Neuronal stem cell (in vitro differentiated cells): ENCODE results near the gene PKIB.
"Not testable (repeated sequence)": the region's sequence is repeated elsewhere in the genome, so short reads cannot be mapped to it uniquely, and the experiment has no call there.

Source experiments
- DNase-seq: peaks from one replicate; pipeline ENCODE4 v3.0.0-alpha.2; 2013; ENCODE audit warnings: low spot score
- H2AFZ ChIP-seq: one replicate; pipeline ENCODE4 v1.6.1; 2013; ENCODE audit warnings: mild to moderate bottlenecking, low read length, inconsistent platforms
- H2AK5ac ChIP-seq: 2 replicates; pipeline ENCODE4 v1.6.1; 2013; ENCODE audit warnings: low read depth, mild to moderate bottlenecking, inconsistent platforms, low read length, moderate library complexity, mixed read lengths
- H2BK120ac ChIP-seq: 2 replicates; pipeline ENCODE4 v1.6.1; 2013; ENCODE audit warnings: low read depth, mild to moderate bottlenecking, inconsistent platforms, low read length, moderate library complexity, mixed read lengths
- H2BK12ac ChIP-seq: one replicate; pipeline ENCODE4 v1.6.1; 2013; ENCODE audit warnings: low read length, inconsistent platforms
- H2BK15ac ChIP-seq: 2 replicates; pipeline ENCODE4 v1.6.1; 2013; ENCODE audit warnings: mild to moderate bottlenecking, low read length, inconsistent platforms, mixed read lengths
- H2BK5ac ChIP-seq: one replicate; pipeline ENCODE4 v1.6.1; 2013; ENCODE audit warnings: inconsistent platforms, mild to moderate bottlenecking, low read length, moderate library complexity
- H3K14ac ChIP-seq: one replicate; pipeline ENCODE4 v1.6.1; 2013; ENCODE audit warnings: low read length, inconsistent platforms
- H3K18ac ChIP-seq: 2 replicates; pipeline ENCODE4 v1.6.1; 2013; ENCODE audit warnings: low read length, inconsistent platforms
- H3K23ac ChIP-seq: 2 replicates; pipeline ENCODE4 v1.6.1; 2013; ENCODE audit warnings: low read depth, mild to moderate bottlenecking, mixed read lengths, low read length, inconsistent platforms; ENCODE audit not compliant: poor library complexity
- H3K27ac ChIP-seq: replicated peaks from 3 replicates; pipeline ENCODE4 v1.5.1; 2013; ENCODE audit warnings: low read length, inconsistent platforms
- H3K27me3 ChIP-seq, 3 experiments: 2 replicates each; pipeline ENCODE4 v1.6.1; 2013; ENCODE audit warnings: low read length in 3 of 3, mild to moderate bottlenecking in 2 of 3, inconsistent platforms in 1 of 3, low read depth in 1 of 3, mixed read lengths in 1 of 3, moderate library complexity in 1 of 3; ENCODE audit not compliant: control insufficient read depth in 3 of 3, insufficient read depth in 3 of 3
- H3K36me3 ChIP-seq, 2 donors: replicated peaks in 1 of 2; 2 replicates each; pipeline ENCODE4 v1.6.1; 2013; ENCODE audit warnings: low read length in 2 of 2; ENCODE audit not compliant: control insufficient read depth in 2 of 2, insufficient read depth in 2 of 2
- H3K4ac ChIP-seq: 2 replicates; pipeline ENCODE4 v1.6.1; 2013; ENCODE audit warnings: inconsistent platforms, mild to moderate bottlenecking, low read length, moderate library complexity
- H3K4me1 ChIP-seq, 2 donors: 1 replicate in 1 of 2; 2 replicates in 1 of 2; pipeline ENCODE4 v1.6.1; 2013; ENCODE audit warnings: low read length in 2 of 2, low read depth in 1 of 2; ENCODE audit not compliant: control insufficient read depth in 2 of 2, insufficient read depth in 1 of 2
- H3K4me2 ChIP-seq: one replicate; pipeline ENCODE4 v1.6.1; 2013; ENCODE audit warnings: mild to moderate bottlenecking, low read length, inconsistent platforms; ENCODE audit not compliant: insufficient read depth, poor library complexity, severe bottlenecking
- H3K4me3 ChIP-seq, 2 donors: 2 replicates each; pipeline ENCODE4 v1.5.1; 2013; ENCODE audit warnings: low read length in 2 of 2, mild to moderate bottlenecking in 2 of 2, inconsistent platforms in 1 of 2, moderate library complexity in 1 of 2
- H3K79me1 ChIP-seq: one replicate; pipeline ENCODE4 v1.6.1; 2013; ENCODE audit warnings: low read depth, mild to moderate bottlenecking, inconsistent platforms, low read length, moderate library complexity
- H3K9ac ChIP-seq: one replicate; pipeline ENCODE4 v1.6.1; 2013; ENCODE audit warnings: mild to moderate bottlenecking, low read depth, low read length, inconsistent platforms; ENCODE audit not compliant: poor library complexity
- H3K9me3 ChIP-seq, 2 donors: replicated peaks in 1 of 2; 2 replicates each; pipeline versions ENCODE3 to v1.6.1; 2013; ENCODE audit warnings: low read length in 2 of 2, mild to moderate bottlenecking in 2 of 2, inconsistent platforms in 1 of 2, low read depth in 1 of 2, mixed read lengths in 1 of 2, moderate library complexity in 1 of 2; ENCODE audit not compliant: control insufficient read depth in 2 of 2, insufficient read depth in 1 of 2
- H4K8ac ChIP-seq: one replicate; pipeline ENCODE4 v1.6.1; 2013; ENCODE audit warnings: low read depth, mild to moderate bottlenecking, inconsistent platforms, low read length, moderate library complexity
- H4K91ac ChIP-seq: one replicate; pipeline ENCODE4 v1.6.1; 2013; ENCODE audit warnings: low read length, low read depth, mild to moderate bottlenecking, inconsistent platforms; ENCODE audit not compliant: poor library complexity
- WGBS, 2 donors: extraction: QIAGEN DNeasy Blood & Tissue Kit; methylation state at CpG; one replicate each; pipeline ENCODE4 v1.1.7; 2013; ENCODE audit warnings: missing lambda C conversion rate in 2 of 2, mixed read lengths in 1 of 2; ENCODE audit not compliant: insufficient read length in 2 of 2, insufficient replicate concordance in 1 of 2; ENCODE audit errors: extremely low coverage in 2 of 2; 5-methylcytosine and 5-hydroxymethylcytosine counted together

PKIB gene

DNA sequence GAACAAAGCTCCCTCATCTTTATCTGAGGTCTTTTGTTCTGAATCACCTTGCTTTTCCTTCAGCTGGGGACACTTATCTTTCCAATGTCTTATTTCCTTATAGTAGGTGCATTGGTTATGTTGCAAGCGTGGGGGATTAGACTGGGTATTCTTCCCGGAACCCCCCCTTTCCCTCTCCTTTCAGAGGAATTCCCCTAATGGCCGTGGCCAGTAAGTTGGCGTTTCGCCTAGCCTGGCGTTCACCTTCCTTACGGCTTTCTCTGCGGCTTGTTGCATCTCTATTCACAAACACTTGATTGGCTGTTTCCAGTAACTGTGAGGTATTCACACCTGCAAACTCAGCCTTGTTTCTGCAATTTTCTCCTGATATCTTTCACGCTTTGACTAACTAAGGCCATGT lies 136.5 kb downstream of the PKIB start:
- no CpG with 5 or more reads among the region's 9 CpGs for WGBS, 2 donors
- Histone ChIP-seq H3K4me1 (peaks cover 0 to 2% of the 10 kb centered on the region in 2 donors), H3K27ac (no peak overlapping the region)

DNA sequence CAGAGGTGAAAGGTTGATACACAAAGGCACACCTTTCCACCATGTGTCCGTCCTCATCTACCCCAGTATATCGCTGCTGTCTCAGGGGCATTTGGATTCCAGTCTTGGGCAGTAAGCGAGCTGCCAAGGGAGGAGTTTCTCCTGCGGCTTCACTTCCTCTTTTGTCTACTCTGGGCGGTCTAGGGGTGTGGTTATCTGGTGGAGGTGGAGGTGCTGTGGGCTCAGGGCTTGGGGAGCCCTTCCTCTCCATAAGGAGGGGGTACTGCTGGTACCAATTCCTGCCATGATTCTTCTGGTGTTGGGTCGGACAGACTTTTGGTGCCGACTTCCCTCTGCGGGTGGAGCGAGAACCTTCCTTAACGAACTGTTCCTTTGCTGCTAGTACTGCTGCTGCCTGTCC lies 137.4 kb downstream of the PKIB start:
- H3K27me3 ChIP-seq = no peaks in the 10 kb centered on the region
- H4K91ac ChIP-seq = no peak overlapping the region
- no peak overlapping the region for H2BK120ac ChIP-seq
- H3K4me2 ChIP-seq = no peak overlapping the region
- no peak overlapping the region for H3K23ac ChIP-seq
- no peak overlapping the region for H2AK5ac ChIP-seq
- H3K4me1 ChIP-seq = peaks cover 0 to 2% of the 10 kb centered on the region in 2 donors
- H3K14ac ChIP-seq = no peak overlapping the region
- H2BK12ac ChIP-seq = no peak overlapping the region
- DNase-seq = no peak
- H2AFZ ChIP-seq = no peak overlapping the region
- no peak overlapping the region for H3K9ac ChIP-seq
- H3K36me3 ChIP-seq = no peaks in the 10 kb centered on the region
- H4K8ac ChIP-seq = no peak overlapping the region
- H3K9me3 ChIP-seq = peaks cover 0 to 8% of the 10 kb centered on the region in 2 donors
- no CpG with 5 or more reads among the region's 10 CpGs for WGBS, 2 donors
- H3K18ac ChIP-seq = no peak overlapping the region
- no peak overlapping the region for H3K27ac ChIP-seq
- H3K4ac ChIP-seq = no peak overlapping the region
- H2BK15ac ChIP-seq = no peak overlapping the region
- H2BK5ac ChIP-seq = no peak overlapping the region
- no peaks in the 10 kb centered on the region for H3K79me1 ChIP-seq
- no peak overlapping the region for H3K4me3 ChIP-seq

More for the DNA sequence above, 136.5 kb downstream of the PKIB start:
- Histone ChIP-seq H3K9ac (no peak overlapping the region), H3K36me3 (no peaks in the 10 kb centered on the region), H3K4me3 (no peak overlapping the region), H2BK120ac (no peak overlapping the region), H2AFZ (no peak overlapping the region), H3K9me3 (peaks cover 0 to 8% of the 10 kb centered on the region in 2 donors), H2BK12ac (no peak overlapping the region), H2BK5ac (no peak overlapping the region), H2AK5ac (no peak overlapping the region), H4K91ac (no peak overlapping the region), H3K23ac (no peak overlapping the region), H3K14ac (no peak overlapping the region), H3K27me3 (no peaks in the 10 kb centered on the region), H3K4me2 (no peak overlapping the region), H3K18ac (no peak overlapping the region), H4K8ac (no peak overlapping the region), H3K79me1 (no peaks in the 10 kb centered on the region), H3K4ac (no peak overlapping the region), H2BK15ac (no peak overlapping the region)
- DNase-seq = no peak

DNA sequence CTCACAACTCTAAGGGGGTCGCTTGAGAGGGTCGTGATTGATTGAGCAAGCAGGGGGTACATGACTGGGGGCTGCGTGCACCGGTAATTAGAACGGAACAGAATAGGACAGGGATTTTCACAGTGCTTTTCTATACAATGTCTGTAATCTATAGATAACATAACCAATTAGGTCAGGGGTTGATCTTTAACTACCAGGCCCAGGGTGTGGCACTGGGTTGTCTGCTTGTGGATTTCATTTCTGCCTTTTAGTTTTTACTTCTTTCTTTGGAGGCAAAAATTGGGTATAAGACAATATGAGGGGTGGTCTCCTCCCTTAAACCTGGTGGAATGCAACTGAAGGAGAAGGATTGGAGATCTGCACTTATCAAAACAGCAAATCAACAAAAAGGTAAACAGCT lies 138.7 kb downstream of the PKIB start:
- not testable (repeated sequence) for H4K8ac ChIP-seq
- WGBS, 2 donors = no CpG with 5 or more reads among the region's 5 CpGs

DNA sequence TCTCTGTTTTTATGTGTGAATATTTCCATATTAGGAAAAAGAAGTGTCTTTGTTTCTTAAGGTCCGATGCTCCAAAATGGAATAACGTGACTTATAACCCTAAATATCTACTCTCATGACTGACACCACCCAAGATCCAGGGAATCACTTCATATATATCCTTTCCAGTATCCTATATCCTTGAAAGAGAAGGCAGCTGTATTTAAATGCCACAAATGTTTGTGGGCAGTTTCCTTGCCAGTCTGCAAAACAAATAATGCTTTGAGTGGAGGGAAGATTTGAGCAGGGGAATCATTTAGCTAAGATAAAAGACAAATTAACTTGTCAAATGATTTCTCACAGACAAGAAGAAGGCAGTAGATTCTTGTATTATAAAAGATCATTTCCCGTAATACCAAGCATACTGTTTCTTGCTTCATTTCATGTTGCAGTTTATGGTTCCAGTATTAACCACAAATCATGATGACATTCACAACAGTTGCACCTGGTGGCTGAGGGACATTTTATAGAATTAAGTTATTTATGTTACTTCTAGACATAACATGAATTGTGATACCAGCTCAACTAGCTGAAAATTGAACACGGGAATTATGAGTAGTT lies 139.3 kb downstream of the PKIB start:
- DNase-seq = no peak
- Histone ChIP-seq H3K14ac (no peak overlapping the region), H4K91ac (no peak overlapping the region), H3K4me2 (no peak overlapping the region), H2AK5ac (no peak overlapping the region), H3K9me3 (peaks cover 0 to 8% of the 10 kb centered on the region in 2 donors), H3K27me3 (no peaks in the 10 kb centered on the region), H3K36me3 (no peaks in the 10 kb centered on the region), H3K4me1 (peaks cover 3 to 9% of the 10 kb centered on the region in 2 donors), H3K9ac (no peak overlapping the region), H2BK12ac (no peak overlapping the region), H3K23ac (no peak overlapping the region), H3K79me1 (no peaks in the 10 kb centered on the region), H3K4me3 (no peak overlapping the region), H2BK15ac (no peak overlapping the region), H4K8ac (no peak overlapping the region), H3K27ac (no peak overlapping the region), H2BK120ac (no peak overlapping the region), H3K4ac (no peak overlapping the region), H3K18ac (no peak overlapping the region), H2BK5ac (no peak overlapping the region), H2AFZ (no peak overlapping the region)
- no CpG with 5 or more reads among the region's 4 CpGs for WGBS, 2 donors

More for the DNA sequence above, 138.7 kb downstream of the PKIB start:
- H3K4me3 ChIP-seq, H3K23ac ChIP-seq, H3K27ac ChIP-seq, H3K18ac ChIP-seq, H3K4ac ChIP-seq, H3K4me1 ChIP-seq, H3K27me3 ChIP-seq, H3K9me3 ChIP-seq, H2BK5ac ChIP-seq, H2BK12ac ChIP-seq, H2BK120ac ChIP-seq, H2AFZ ChIP-seq, H3K9ac ChIP-seq, H3K14ac ChIP-seq, H4K91ac ChIP-seq, H2AK5ac ChIP-seq, H3K79me1 ChIP-seq, H3K36me3 ChIP-seq, H3K4me2 ChIP-seq, H2BK15ac ChIP-seq, DNase-seq: not testable (repeated sequence)
